Large intestine (tissue), 3 donors: Measurements from ENCODE around the gene DHX57. TPM values are rescaled to one million over a fixed set of nuclear protein-coding genes. Genes with fewer than 3 reads are reported as not detected.

ENCODE experiments used
- DNase-seq, 2 donors: peaks; one replicate each; pipeline versions ENCODE4 v3.0.0 to v3.0.0-alpha.2; 2013
- H3K27ac ChIP-seq: one replicate; pipeline ENCODE4 v1.5.1; 2013; ENCODE audit warnings: low read length
- H3K27me3 ChIP-seq: 2 replicates; pipeline ENCODE4 v1.6.1; 2013; ENCODE audit warnings: low read length; ENCODE audit not compliant: control insufficient read depth, insufficient read depth
- H3K36me3 ChIP-seq: 2 replicates; pipeline ENCODE4 v1.6.1; 2013; ENCODE audit warnings: low read length; ENCODE audit not compliant: control insufficient read depth, insufficient read depth
- H3K4me1 ChIP-seq: one replicate; pipeline ENCODE4 v1.6.1; 2013; ENCODE audit warnings: low read length; ENCODE audit not compliant: control insufficient read depth, insufficient read depth
- H3K4me3 ChIP-seq: one replicate; pipeline ENCODE4 v1.5.1; 2013; ENCODE audit warnings: low read length
- H3K9me3 ChIP-seq: one replicate; pipeline ENCODE4 v1.6.1; 2013; ENCODE audit warnings: mild to moderate bottlenecking, low read depth, low read length, moderate library complexity; ENCODE audit not compliant: control insufficient read depth
- WGBS: methylation state at CpG from one replicate; pipeline ENCODE4 v1.1.5; 2013; ENCODE audit warnings: low lambda C conversion rate; ENCODE audit not compliant: insufficient coverage; 5-methylcytosine and 5-hydroxymethylcytosine counted together
- polyA plus RNA-seq: library from polyadenylated mRNA; unstranded; fragments of 120-200 nt; gene quantifications from one replicate; pipeline ENCODE4 v1.2.1, GENCODE V29; 2013

DHX57 gene
- polyA plus RNA-seq, 1 donor = 15.2 TPM

DNA sequence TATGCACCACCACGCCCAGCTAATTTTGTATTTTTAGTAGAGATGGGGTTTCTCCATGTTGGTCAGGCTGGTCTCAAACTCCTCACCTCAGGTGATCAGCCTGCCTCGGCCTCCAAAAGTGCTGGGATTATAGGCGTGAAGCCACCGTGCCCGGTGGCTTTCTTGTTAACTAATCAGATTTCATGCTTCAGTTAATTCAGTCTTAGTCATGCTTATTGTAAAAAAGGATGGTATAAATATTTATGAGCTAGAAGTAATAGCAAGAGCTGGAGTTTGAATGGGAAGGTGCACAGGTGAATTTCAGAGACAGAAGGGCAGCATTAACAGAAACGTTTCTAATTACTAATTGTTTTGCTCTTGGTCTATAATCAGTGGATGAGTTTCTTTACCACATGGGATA, 87.4 kb downstream of the DHX57 start:
- Histone ChIP-seq H3K9me3 (peaks cover 8% of the 10 kb centered on the region), H3K27me3 (no peaks in the 10 kb centered on the region), H3K4me3 (no peak overlapping the region), H3K27ac (no peak overlapping the region), H3K36me3 (no peaks in the 10 kb centered on the region), H3K4me1 (peaks cover 18% of the 10 kb centered on the region)
- no peak for DNase-seq
- WGBS = 90% methylated on average over 4 of the region's 6 CpGs

DNA sequence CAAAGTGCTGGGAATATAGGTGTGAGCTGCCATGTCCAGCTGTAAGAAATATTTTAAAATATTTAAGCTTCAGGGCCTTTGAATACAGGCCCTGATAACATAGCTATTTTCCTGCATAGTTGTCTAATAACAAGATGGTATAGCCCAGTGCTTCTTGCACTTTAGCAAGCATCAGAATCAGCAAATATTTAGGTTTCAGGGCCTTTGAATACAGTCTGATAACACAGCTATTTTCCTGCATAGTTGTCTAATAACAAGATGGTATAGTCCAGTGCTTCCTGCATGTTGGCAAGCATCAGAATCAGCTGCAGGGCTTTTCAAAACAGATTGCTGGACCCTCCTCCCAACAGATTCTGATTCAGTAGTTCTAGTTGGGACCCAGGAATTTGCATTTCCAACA, 92.1 kb downstream of the DHX57 start:
- Histone ChIP-seq H3K36me3 (peaks cover 11% of the 10 kb centered on the region), H3K9me3 (no peaks in the 10 kb centered on the region), H3K27me3 (no peaks in the 10 kb centered on the region), H3K27ac (no peak overlapping the region), H3K4me3 (no peak overlapping the region), H3K4me1 (peaks cover 4% of the 10 kb centered on the region)
- no peak for DNase-seq

DNA sequence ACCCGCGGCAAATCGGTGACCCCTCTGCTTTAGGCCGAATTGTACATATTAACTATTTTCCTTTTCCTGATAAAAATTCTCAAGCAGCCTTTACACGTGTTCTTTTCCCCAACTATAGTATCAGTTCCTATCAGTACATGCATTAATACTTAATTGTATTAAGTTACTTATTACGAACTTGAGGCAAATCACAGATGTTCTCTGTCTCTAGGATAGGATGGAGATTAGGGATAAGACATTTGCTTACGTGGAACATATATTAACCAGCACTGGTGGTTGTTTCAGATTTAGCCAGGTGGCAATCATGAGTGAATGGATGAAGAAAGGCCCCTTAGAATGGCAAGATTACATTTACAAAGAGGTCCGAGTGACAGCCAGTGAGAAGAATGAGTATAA, 97.0 kb downstream of the DHX57 start:
- H3K4me1 ChIP-seq = no peaks in the 10 kb centered on the region
- 33% methylated on average over 1 of the region's 8 CpGs for WGBS
- peak overlapping the region; percentile 79 for H3K4me3 ChIP-seq
- no peak for DNase-seq
- peak overlapping the region; percentile 56 for H3K27ac ChIP-seq
- H3K36me3 ChIP-seq = peaks cover 11% of the 10 kb centered on the region
- H3K9me3 ChIP-seq = no peaks in the 10 kb centered on the region
- H3K27me3 ChIP-seq = no peaks in the 10 kb centered on the region

DNA sequence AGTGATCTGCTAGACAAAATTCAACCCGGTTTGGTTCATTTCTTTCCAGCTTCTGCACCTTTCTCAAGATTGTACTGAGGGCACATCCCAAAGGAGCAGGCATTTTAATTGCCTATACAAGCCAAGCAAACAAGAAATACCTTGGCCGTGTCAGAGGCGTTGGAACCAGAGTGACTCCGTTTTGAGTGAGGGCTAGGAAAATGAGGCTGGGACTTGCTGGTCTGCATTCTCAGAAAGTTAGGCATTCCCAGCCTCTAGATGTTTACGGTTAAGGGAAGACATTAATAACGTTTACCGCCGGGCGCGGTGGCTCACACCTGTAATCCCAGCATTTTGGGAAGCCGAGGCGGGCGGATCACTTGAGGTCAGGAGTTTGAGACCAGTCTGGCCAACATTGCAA, 99.2 kb downstream of the DHX57 start:
- Histone ChIP-seq H3K36me3 (peaks cover 8% of the 10 kb centered on the region), H3K27ac (no peak overlapping the region), H3K27me3 (no peaks in the 10 kb centered on the region), H3K9me3 (no peaks in the 10 kb centered on the region), H3K4me1 (no peaks in the 10 kb centered on the region), H3K4me3 (no peak overlapping the region)
- WGBS = no CpG with 5 or more reads among the region's 13 CpGs
- no peak for DNase-seq

DNA sequence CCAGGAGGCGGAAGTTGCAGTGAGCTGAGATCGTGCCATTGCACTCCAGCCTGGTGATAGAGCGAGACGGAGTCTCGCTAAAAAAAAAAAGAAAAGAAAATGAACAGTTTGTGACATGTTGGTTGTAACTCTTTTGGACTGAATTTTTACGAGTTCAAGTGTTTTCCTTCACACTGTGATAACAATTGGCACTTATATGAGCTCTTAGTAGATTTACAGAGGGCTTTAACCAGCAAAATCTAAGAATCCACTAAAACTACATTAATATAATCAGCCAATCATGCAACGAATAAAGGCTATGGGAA, 99.9 kb downstream of the DHX57 start:
- H3K27me3 ChIP-seq = no peaks in the 10 kb centered on the region
- WGBS = 92% methylated on average over 6 of the region's 7 CpGs
- no peaks in the 10 kb centered on the region for H3K4me1 ChIP-seq
- peaks cover 3% of the 10 kb centered on the region for H3K36me3 ChIP-seq
- H3K9me3 ChIP-seq = no peaks in the 10 kb centered on the region
- H3K4me3 ChIP-seq = no peak overlapping the region
- H3K27ac ChIP-seq = no peak overlapping the region
- DNase-seq = no peak

DNA sequence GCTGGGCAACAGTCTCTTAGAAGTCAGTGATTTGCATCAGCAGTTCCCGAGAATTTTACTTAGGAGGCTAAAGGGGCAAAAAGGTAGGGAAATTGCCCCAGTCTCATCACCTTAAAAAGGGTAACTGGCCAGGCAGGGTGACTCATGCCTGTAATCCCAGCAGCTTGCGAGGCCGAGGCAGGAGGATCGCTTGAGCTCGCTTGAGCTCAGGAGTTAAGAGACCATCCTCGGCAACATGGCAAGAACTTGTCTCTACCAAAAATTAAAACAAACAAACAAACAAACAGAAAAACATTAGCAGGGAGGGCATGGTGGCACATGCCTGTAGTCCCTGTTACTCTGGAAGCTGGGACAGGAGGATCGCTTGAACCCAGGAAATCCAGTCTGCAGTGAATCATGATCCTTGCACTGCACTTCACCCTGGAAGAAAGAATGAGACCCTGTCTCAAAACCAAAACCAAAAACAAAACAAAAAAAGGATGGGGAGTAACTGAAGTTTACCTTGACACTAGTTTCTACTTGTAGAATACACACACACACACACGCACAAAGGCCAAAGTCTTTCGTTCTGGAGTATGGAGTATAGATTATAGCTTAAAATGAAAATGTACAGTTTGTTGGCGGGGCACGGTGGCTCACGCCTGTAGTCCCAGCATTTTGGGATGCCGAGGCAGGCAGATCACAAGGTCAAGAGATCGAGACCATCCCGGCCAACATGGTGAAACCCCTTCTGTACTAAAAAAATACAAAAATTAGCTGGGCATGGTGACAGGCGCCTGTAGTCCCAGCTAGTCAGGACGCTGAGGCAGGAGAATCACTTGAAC, 100.4 kb downstream of the DHX57 start:
- no peak overlapping the region for H3K27ac ChIP-seq
- H3K4me3 ChIP-seq = no peak overlapping the region
- H3K4me1 ChIP-seq = no peaks in the 10 kb centered on the region
- 72% methylated on average over 5 of the region's 17 CpGs for WGBS
- H3K27me3 ChIP-seq = no peaks in the 10 kb centered on the region
- DNase-seq = no peak
- H3K36me3 ChIP-seq = peaks cover under 1% of the 10 kb centered on the region
- H3K9me3 ChIP-seq = no peaks in the 10 kb centered on the region

DNA sequence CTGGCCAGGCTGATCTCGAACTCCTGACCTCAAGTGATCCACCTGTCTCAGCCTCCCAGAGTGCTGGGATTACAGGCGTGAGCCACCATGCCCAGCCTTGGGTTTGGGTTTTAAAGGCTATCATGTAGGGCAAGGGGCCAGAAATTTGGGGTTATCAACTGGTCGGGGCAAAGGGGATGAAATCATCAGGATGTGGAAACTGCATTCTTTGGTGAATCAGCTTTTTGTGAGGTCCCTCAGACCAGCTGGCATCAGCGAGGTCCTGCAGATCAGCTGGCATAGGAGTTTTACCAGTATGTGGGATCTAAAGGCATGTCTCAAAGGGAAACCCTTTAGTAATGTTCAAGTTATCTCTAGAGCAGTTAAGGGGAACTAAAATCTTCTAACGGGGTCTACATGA, 104.1 kb downstream of the DHX57 start:
- WGBS = 100% methylated on average over 1 of the region's 5 CpGs
- Histone ChIP-seq H3K9me3 (no peaks in the 10 kb centered on the region), H3K27ac (no peak overlapping the region), H3K27me3 (no peaks in the 10 kb centered on the region), H3K36me3 (no peaks in the 10 kb centered on the region), H3K4me1 (no peaks in the 10 kb centered on the region), H3K4me3 (no peak overlapping the region)
- DNase-seq = no peak

DNA sequence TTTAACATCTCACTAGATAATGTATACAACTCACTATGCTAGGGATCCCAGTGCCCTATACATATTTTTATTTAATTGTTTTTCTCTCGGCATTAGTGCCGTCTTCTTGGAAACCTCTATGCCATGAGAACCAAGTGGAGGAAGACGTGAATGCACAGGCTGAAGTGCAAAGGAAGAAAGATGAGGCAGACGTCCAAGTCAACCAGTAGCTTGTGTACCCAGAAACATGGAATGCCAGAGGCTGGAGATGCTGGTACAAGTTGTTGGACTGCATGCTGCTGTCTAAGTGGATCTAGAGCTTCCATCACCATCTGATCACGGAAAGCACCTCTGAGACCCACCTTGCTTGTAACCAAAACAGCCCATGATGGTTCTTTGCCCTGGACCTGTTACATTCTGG, 110.2 kb downstream of the DHX57 start:
- WGBS = no CpG with 5 or more reads among the region's 5 CpGs
- Histone ChIP-seq H3K4me1 (no peaks in the 10 kb centered on the region), H3K27ac (no peak overlapping the region), H3K9me3 (no peaks in the 10 kb centered on the region), H3K4me3 (no peak overlapping the region), H3K27me3 (no peaks in the 10 kb centered on the region), H3K36me3 (no peaks in the 10 kb centered on the region)
- DNase-seq = no peak

DNA sequence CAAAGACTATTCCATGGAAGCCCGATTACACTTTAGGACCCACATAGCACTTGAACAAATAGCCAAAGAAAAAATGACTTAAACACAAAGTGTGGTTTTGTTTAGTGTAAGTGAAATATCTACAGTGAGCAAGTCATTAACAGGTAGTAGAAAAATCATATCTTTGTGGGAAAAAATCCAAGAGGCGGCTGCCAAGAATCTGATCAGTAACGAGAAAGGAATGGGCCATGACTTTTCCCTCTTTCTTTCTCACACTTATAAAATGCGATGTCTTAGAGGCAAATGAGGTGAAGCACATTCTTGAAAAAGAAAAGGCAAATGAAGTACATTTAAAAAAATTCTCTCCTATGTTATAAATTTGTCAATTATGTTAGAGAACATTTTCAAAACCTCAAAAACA, 110.6 kb downstream of the DHX57 start:
- H3K9me3 ChIP-seq = no peaks in the 10 kb centered on the region
- H3K36me3 ChIP-seq = no peaks in the 10 kb centered on the region
- DNase-seq = no peak
- no peaks in the 10 kb centered on the region for H3K27me3 ChIP-seq
- WGBS = 92% methylated on average over 2 of the region's 4 CpGs
- no peak overlapping the region for H3K27ac ChIP-seq
- no peaks in the 10 kb centered on the region for H3K4me1 ChIP-seq
- H3K4me3 ChIP-seq = no peak overlapping the region

DNA sequence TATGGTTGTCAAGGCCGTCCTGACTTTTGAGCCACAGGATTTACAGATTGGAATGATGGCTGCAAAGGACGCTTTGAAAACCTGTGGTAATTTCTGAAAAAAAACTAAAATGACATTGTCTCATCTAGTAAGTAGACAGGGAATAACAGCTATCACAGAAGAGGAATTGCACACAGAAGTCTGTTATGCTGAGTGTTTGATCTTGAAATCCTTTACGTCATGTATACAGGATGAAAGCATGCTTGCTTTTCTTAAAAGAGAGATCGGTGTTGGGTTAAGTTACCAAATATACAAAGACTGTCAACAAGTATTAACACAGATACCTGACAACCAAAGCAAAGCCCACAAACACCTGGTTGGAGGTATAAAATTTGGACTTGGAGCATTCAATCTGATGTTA, 112.0 kb downstream of the DHX57 start:
- whole genome bisulfite sequencing = 100% methylated on average over 2 of the region's 4 CpGs
- Histone ChIP-seq H3K36me3 (no peaks in the 10 kb centered on the region), H3K4me3 (no peak overlapping the region), H3K27ac (no peak overlapping the region), H3K9me3 (no peaks in the 10 kb centered on the region), H3K27me3 (no peaks in the 10 kb centered on the region), H3K4me1 (no peaks in the 10 kb centered on the region)
- DNase-seq = no peak

DNA sequence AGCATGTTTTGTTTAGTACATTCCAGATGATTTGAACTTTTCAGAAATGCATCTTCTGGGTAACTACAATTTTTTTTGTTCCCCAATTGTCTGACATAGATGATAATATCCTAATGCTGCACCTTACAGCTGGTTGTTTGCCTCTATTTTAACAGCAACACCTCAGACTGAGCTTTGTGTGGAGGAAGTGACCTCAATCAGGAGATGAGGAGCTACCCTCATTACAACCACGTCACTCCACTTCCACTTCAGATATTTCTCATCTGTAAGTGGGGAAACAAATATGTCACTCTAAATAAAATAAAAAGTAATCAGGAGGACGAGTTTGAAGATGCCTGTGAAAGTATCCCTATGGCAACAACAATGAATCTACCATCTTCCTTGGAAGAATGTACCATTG, 112.5 kb downstream of the DHX57 start:
- Histone ChIP-seq H3K9me3 (no peaks in the 10 kb centered on the region), H3K27me3 (no peaks in the 10 kb centered on the region), H3K27ac (no peak overlapping the region), H3K4me3 (no peak overlapping the region), H3K4me1 (no peaks in the 10 kb centered on the region), H3K36me3 (no peaks in the 10 kb centered on the region)
- WGBS = 100% methylated on average over 1 of the region's 2 CpGs
- DNase-seq = no peak
